Fibroblast of gingiva (primary cell): ENCODE results near the gene ARVCF.

ENCODE experiments used
- DNase-seq: peaks from one replicate; pipeline ENCODE4 v3.0.0-alpha.2; 2011; ENCODE audit warnings: low read depth

Gene ARVCF

GRCh38 chr22:19998991-19999820 lies 17.4 kb downstream of the ARVCF start:
- DNase-seq = no peak

GRCh38 chr22:19998232-19998951 lies 18.2 kb downstream of the ARVCF start:
- DNase-seq = no peak

GRCh38 chr22:19997561-19998231 lies 18.9 kb downstream of the ARVCF start:
- DNase-seq = no peak

GRCh38 chr22:19996694-19997384 lies 19.8 kb downstream of the ARVCF start:
- peak; percentile 23 for DNase-seq

GRCh38 chr22:19995611-19996339 lies 20.8 kb downstream of the ARVCF start:
- peak; percentile 86 for DNase-seq

- DNase-seq = no peak
These were observed 21.6 kb downstream of the ARVCF start for GRCh38 chr22:19994851-19995610.

- DNase-seq = no peak
These were observed 22.7 kb downstream of the ARVCF start for GRCh38 chr22:19993926-19994325.

GRCh38 chr22:19992921-19993355 lies 23.7 kb downstream of the ARVCF start:
- no peak for DNase-seq

- DNase-seq = no peak
These were observed 24.1 kb downstream of the ARVCF start for GRCh38 chr22:19992481-19992911.

- peak; percentile 79 for DNase-seq
These were observed 24.8 kb downstream of the ARVCF start for GRCh38 chr22:19991645-19992451.

- DNase-seq = no peak
These were observed 25.3 kb downstream of the ARVCF start for GRCh38 chr22:19991395-19991644.

GRCh38 chr22:19990609-19991394 lies 25.8 kb downstream of the ARVCF start:
- DNase-seq = no peak

GRCh38 chr22:19990188-19990587 lies 26.4 kb downstream of the ARVCF start:
- no peak for DNase-seq

- DNase-seq = no peak
These were observed 26.9 kb downstream of the ARVCF start for GRCh38 chr22:19989725-19990067.

- no peak for DNase-seq
These were observed 27.5 kb downstream of the ARVCF start for GRCh38 chr22:19988965-19989724.

GRCh38 chr22:19988331-19988808 lies 28.3 kb downstream of the ARVCF start:
- DNase-seq = no peak

GRCh38 chr22:19987394-19988306 lies 29.0 kb downstream of the ARVCF start:
- no peak for DNase-seq
